ENCODE results near the gene FGF18. TPM values are rescaled to one million over a fixed set of nuclear protein-coding genes. Genes with fewer than 3 reads are reported as not detected.

Gene FGF18
- total RNA-seq, 2 donors from 2014 or later, result 0.81 to 1.6 TPM

- TF ChIP-seq, protein P1, sequence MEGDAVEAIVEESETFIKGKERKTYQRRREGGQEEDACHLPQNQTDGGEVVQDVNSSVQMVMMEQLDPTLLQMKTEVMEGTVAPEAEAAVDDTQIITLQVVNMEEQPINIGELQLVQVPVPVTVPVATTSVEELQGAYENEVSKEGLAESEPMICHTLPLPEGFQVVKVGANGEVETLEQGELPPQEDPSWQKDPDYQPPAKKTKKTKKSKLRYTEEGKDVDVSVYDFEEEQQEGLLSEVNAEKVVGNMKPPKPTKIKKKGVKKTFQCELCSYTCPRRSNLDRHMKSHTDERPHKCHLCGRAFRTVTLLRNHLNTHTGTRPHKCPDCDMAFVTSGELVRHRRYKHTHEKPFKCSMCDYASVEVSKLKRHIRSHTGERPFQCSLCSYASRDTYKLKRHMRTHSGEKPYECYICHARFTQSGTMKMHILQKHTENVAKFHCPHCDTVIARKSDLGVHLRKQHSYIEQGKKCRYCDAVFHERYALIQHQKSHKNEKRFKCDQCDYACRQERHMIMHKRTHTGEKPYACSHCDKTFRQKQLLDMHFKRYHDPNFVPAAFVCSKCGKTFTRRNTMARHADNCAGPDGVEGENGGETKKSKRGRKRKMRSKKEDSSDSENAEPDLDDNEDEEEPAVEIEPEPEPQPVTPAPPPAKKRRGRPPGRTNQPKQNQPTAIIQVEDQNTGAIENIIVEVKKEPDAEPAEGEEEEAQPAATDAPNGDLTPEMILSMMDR (IDR thresholded peaks at IDR 0.05), result no peak
- Histone ChIP-seq H3K27ac (no peak overlapping the region), H3K4me3 (no peak overlapping the region), H3K36me3 (no peaks in the 10 kb centered on the region), H3K4me1 (ENCODE audit: control insufficient read depth in 1 of 2, low read depth in 2 of 2) (peaks cover 3 to 5% of the 10 kb centered on the region in 2 donors), H3K27me3 (replicated peaks; ENCODE audit: insufficient read depth) (no peaks in the 10 kb centered on the region), H3K9me3 (no peaks in the 10 kb centered on the region)
- DNase-seq (ENCODE audit: low spot score) (no peak), ATAC-seq (ENCODE audit: insufficient number of reproducible peaks, low FRiP score, low read depth) (no peak)
Observed at GRCh38 chr5:171486613-171487012, 67.2 kb downstream of the FGF18 start.

DNA sequence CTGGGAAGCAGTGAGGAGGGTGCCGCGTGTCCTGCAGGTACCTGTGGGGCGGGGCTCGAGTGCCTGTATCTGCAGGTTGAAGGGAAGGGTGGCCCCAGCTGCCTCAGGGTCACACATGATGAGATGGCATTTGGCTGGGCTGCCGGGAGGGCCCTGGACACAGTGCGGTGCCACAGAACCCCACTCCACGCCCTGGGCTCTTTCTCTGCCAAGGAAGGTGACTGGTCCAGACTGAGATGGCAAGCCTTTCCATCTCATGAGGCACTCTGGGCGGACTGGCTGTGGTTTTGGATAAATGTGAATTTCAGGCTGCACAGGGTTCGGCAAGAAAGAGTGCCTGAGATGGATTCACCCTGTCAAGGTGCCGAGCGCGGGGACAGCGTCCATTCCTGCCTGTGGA lies 69.4 kb downstream of the FGF18 start:
- DNase-seq (ENCODE audit: low spot score) (no peak), ATAC-seq (ENCODE audit: insufficient number of reproducible peaks, low FRiP score, low read depth) (no peak)
- H3K27me3 ChIP-seq (replicated peaks; ENCODE audit: insufficient read depth), result no peaks in the 10 kb centered on the region
- TF ChIP-seq, protein P1 (IDR thresholded peaks at IDR 0.05), result no peak
- H3K27ac ChIP-seq, result no peak overlapping the region
- H3K4me1 ChIP-seq (ENCODE audit: control insufficient read depth in 1 of 2, low read depth in 2 of 2), result peaks cover 0 to 10% of the 10 kb centered on the region in 2 donors
- no peaks in the 10 kb centered on the region for H3K9me3 ChIP-seq
- H3K36me3 ChIP-seq, result no peaks in the 10 kb centered on the region
- H3K4me3 ChIP-seq, result no peak overlapping the region

DNA sequence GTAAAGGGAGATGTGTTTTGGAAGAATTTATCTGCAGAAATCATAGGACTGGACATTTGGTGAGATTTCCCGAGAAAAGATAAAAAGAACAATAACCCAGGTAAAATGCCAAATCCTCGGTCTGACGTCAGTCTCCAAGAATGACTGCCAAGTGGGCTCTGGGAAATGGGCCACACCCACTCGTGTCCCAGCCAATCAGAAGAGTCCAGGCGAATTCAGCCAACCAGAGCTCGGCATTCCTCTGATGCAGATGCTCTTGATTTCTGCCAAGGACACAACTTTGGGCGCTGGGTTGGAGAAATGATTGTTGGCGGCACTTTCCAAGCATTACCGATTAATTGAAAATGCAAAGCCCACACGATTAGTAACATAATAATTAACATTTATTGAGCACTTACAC lies 73.3 kb downstream of the FGF18 start:
- TF ChIP-seq, protein P1 (IDR thresholded peaks at IDR 0.05), result no peak
- no peak for DNase-seq (ENCODE audit: low spot score)
- Histone ChIP-seq H3K4me3 (no peak overlapping the region), H3K27me3 (replicated peaks; ENCODE audit: insufficient read depth) (no peaks in the 10 kb centered on the region), H3K36me3 (no peaks in the 10 kb centered on the region), H3K9me3 (no peaks in the 10 kb centered on the region), H3K4me1 (ENCODE audit: control insufficient read depth in 1 of 2, low read depth in 2 of 2) (peaks cover 19 to 45% of the 10 kb centered on the region in 2 donors), H3K27ac (no peak overlapping the region)
- no peak for ATAC-seq (ENCODE audit: insufficient number of reproducible peaks, low FRiP score, low read depth)

DNA sequence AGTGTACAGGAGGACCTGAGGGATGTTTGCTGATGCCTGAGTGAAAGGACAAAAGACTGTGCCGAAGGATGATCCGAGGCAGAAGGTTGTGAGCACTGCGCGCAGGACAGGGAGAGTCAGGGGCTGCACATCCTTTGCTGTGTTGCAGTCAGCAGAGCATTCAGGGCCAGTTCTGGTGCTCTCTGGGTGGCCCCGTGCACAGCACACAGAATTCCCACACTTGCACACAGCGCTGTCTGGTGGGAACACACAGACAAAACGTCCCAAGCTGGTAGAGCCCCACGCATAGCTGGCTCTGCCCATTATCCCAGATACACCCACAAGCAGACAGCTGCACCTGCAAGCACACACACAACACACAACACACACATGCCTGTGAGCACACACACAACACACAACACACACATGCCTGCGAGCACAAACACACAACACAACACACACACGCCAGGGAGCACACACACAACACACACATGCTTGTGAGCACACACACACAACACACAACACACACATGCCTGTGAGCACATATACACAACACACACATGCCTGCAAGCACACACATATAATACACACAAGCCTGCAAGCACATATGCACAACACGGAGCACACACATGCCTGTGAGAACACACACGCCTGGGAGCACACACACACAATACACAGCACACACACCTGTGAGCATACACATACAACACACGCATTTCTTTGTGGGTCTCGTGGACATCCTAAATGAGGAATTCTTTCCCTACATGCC lies 74.4 kb downstream of the FGF18 start:
- Histone ChIP-seq H3K36me3 (no peaks in the 10 kb centered on the region), H3K27me3 (replicated peaks; ENCODE audit: insufficient read depth) (no peaks in the 10 kb centered on the region), H3K4me1 (ENCODE audit: control insufficient read depth in 1 of 2, low read depth in 2 of 2) (peaks cover 19 to 45% of the 10 kb centered on the region in 2 donors), H3K27ac (peak overlapping the region; percentile 81 to 89), H3K4me3 (peak overlapping the region; percentile 48), H3K9me3 (no peaks in the 10 kb centered on the region)
- TF ChIP-seq, protein P1 (IDR thresholded peaks at IDR 0.05), result no peak
- ATAC-seq (ENCODE audit: insufficient number of reproducible peaks, low FRiP score, low read depth) (no peak), DNase-seq (ENCODE audit: low spot score) (no peak)

- Histone ChIP-seq H3K27me3 (replicated peaks; ENCODE audit: insufficient read depth) (no peaks in the 10 kb centered on the region), H3K36me3 (no peaks in the 10 kb centered on the region), H3K4me1 (ENCODE audit: control insufficient read depth in 1 of 2, low read depth in 2 of 2) (peaks cover 19 to 45% of the 10 kb centered on the region in 2 donors), H3K4me3 (peak overlapping the region; percentile 48), H3K9me3 (no peaks in the 10 kb centered on the region), H3K27ac (peak overlapping the region; percentile 81 to 89)
- DNase-seq (ENCODE audit: low spot score) (peak; percentile 39), ATAC-seq (ENCODE audit: insufficient number of reproducible peaks, low FRiP score, low read depth) (peak; percentile 40)
- TF ChIP-seq, protein P1 (IDR thresholded peaks at IDR 0.05), result no peak
Observed at GRCh38 chr5:171494452-171495121, 75.1 kb downstream of the FGF18 start.

Data from thoracic aorta (tissue), 2 donors.